ENCODE data around the gene SLC35B4. TPM values are rescaled to one million over a fixed set of nuclear protein-coding genes. Genes with fewer than 3 reads are reported as not detected.

SLC35B4 gene
- total RNA-seq, 1 experiment from 2014 or later: 21.6 TPM

DNA sequence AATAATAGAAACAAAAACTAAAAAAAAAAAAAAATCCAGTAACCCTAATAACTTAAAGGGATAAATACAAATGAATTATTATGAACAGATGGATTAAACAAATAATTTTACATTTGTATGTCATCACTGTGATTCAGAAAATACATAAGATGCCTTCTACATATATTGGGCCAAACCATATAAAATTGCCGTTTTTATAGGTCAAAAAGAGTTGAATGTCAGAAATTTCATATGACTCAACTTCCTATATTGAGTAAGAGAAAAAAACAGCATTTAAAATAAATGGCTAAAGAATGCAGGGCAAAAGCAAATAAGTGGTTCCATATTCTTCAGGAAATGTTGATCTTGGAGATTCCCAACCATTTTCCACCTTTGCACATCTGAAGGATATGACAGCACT lies 9.4 kb downstream of the SLC35B4 start:
- no peaks in the 10 kb centered on the region for H3K36me3 ChIP-seq (ENCODE audit: control insufficient read depth, insufficient read depth, low read length)
- no peak for ATAC-seq
- CTCF ChIA-PET: no interaction called here
- in situ Hi-C loops (cut with HindIII; ENCODE audit: low pct_unique_long_range_greater_than_20kb, low sequenced_read_pairs) (no loop called here), intact Hi-C loops (cut with micrococcal nuclease; ENCODE audit: unreplicated experiment) (no loop called here)
- no TSS peak for BruUV-seq (replicated peaks)
- no peak for DNase-seq (ENCODE audit: low read depth, low spot score)
- H3K27me3 ChIP-seq (ENCODE audit: control insufficient read depth, insufficient read depth, low read length): no peaks in the 10 kb centered on the region
- no peak overlapping the region for H3K27ac ChIP-seq (ENCODE audit: low read length)
- no peak overlapping the region for H3K4me3 ChIP-seq (ENCODE audit: low read depth in 2 of 2, low read length in 2 of 2)
- TF ChIP-seq, protein P1, sequence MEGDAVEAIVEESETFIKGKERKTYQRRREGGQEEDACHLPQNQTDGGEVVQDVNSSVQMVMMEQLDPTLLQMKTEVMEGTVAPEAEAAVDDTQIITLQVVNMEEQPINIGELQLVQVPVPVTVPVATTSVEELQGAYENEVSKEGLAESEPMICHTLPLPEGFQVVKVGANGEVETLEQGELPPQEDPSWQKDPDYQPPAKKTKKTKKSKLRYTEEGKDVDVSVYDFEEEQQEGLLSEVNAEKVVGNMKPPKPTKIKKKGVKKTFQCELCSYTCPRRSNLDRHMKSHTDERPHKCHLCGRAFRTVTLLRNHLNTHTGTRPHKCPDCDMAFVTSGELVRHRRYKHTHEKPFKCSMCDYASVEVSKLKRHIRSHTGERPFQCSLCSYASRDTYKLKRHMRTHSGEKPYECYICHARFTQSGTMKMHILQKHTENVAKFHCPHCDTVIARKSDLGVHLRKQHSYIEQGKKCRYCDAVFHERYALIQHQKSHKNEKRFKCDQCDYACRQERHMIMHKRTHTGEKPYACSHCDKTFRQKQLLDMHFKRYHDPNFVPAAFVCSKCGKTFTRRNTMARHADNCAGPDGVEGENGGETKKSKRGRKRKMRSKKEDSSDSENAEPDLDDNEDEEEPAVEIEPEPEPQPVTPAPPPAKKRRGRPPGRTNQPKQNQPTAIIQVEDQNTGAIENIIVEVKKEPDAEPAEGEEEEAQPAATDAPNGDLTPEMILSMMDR (IDR thresholded peaks at IDR 0.05): no peak
- TF ChIP-seq SIN3A (IDR thresholded peaks at IDR 0.05; ENCODE audit: borderline replicate concordance, insufficient read depth, low read depth, low read length) (no peak), POLR2AphosphoS5 (IDR thresholded peaks at IDR 0.05; ENCODE audit: low read depth, low read length) (no peak), TCF7L2 (IDR thresholded peaks at IDR 0.05; ENCODE audit: low read depth, low read length) (no peak)
- TF ChIP-seq, protein P2, sequence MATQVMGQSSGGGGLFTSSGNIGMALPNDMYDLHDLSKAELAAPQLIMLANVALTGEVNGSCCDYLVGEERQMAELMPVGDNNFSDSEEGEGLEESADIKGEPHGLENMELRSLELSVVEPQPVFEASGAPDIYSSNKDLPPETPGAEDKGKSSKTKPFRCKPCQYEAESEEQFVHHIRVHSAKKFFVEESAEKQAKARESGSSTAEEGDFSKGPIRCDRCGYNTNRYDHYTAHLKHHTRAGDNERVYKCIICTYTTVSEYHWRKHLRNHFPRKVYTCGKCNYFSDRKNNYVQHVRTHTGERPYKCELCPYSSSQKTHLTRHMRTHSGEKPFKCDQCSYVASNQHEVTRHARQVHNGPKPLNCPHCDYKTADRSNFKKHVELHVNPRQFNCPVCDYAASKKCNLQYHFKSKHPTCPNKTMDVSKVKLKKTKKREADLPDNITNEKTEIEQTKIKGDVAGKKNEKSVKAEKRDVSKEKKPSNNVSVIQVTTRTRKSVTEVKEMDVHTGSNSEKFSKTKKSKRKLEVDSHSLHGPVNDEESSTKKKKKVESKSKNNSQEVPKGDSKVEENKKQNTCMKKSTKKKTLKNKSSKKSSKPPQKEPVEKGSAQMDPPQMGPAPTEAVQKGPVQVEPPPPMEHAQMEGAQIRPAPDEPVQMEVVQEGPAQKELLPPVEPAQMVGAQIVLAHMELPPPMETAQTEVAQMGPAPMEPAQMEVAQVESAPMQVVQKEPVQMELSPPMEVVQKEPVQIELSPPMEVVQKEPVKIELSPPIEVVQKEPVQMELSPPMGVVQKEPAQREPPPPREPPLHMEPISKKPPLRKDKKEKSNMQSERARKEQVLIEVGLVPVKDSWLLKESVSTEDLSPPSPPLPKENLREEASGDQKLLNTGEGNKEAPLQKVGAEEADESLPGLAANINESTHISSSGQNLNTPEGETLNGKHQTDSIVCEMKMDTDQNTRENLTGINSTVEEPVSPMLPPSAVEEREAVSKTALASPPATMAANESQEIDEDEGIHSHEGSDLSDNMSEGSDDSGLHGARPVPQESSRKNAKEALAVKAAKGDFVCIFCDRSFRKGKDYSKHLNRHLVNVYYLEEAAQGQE (IDR thresholded peaks at IDR 0.05; ENCODE audit: insufficient read depth in 1 of 2, low read depth in 2 of 2, low read length in 1 of 2): no peak
- POLR2A ChIA-PET: no interaction called here
- no peaks in the 10 kb centered on the region for H3K4me1 ChIP-seq (ENCODE audit: control insufficient read depth, insufficient read depth, low read length)
- H3K9me3 ChIP-seq (ENCODE audit: control insufficient read depth, insufficient read depth, low read depth, low read length): no peaks in the 10 kb centered on the region

DNA sequence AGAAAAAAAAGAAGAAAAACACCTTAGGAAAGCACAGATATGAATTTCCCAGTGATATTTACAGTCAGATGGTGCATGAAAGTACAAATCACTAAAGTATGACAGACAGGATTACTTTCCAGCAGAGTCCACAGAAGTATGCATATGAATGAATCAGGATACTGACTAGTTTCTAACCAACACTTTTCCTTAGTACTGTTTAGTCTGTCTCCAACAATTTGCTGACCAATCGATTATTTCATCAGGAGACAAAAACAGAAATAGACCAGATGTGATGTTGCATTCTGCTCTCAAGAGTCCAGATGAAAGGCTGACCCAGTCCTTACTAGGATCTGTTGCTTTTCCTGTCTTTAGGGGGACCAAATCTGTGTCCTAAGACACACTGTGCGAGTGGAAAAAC lies 14.6 kb downstream of the SLC35B4 start:
- Histone ChIP-seq H3K4me1 (ENCODE audit: control insufficient read depth, insufficient read depth, low read length) (no peaks in the 10 kb centered on the region), H3K4me3 (ENCODE audit: low read depth in 2 of 2, low read length in 2 of 2) (no peak overlapping the region), H3K36me3 (ENCODE audit: control insufficient read depth, insufficient read depth, low read length) (no peaks in the 10 kb centered on the region), H3K27ac (ENCODE audit: low read length) (no peak overlapping the region), H3K27me3 (ENCODE audit: control insufficient read depth, insufficient read depth, low read length) (no peaks in the 10 kb centered on the region), H3K9me3 (ENCODE audit: control insufficient read depth, insufficient read depth, low read depth, low read length) (no peaks in the 10 kb centered on the region)
- POLR2A ChIA-PET: no interaction called here
- TF ChIP-seq, protein P2 (IDR thresholded peaks at IDR 0.05; ENCODE audit: insufficient read depth in 1 of 2, low read depth in 2 of 2, low read length in 1 of 2): no peak
- no peak for TF ChIP-seq TCF7L2 (IDR thresholded peaks at IDR 0.05; ENCODE audit: low read depth, low read length)
- TF ChIP-seq, protein P1 (IDR thresholded peaks at IDR 0.05): no peak
- intact Hi-C loops (cut with micrococcal nuclease; ENCODE audit: unreplicated experiment): no loop called here
- CTCF ChIA-PET: no interaction called here
- DNase-seq (ENCODE audit: low read depth, low spot score) (no peak), ATAC-seq (no peak)
- in situ Hi-C loops (cut with HindIII; ENCODE audit: low pct_unique_long_range_greater_than_20kb, low sequenced_read_pairs): no loop called here
- BruUV-seq (replicated peaks): no TSS peak
